Suprapubic skin (tissue), 3 donors: ENCODE data around the gene CACNG4.

ENCODE experiments used
- POLR2A ChIP-seq, 2 donors: fragments of 450-650 bp; IDR thresholded peaks; one replicate each; pipeline ENCODE4 v1.6.1; 2017; ENCODE audit warnings: antibody characterized with exemption in 2 of 2, mild to moderate bottlenecking in 2 of 2, moderate library complexity in 2 of 2
- TF ChIP-seq, protein P1 (sequence below), 2 donors: fragments of 200-600 bp in 1 of 2; fragments of 450-650 bp in 1 of 2; sonication (generic) in 1 of 2; IDR thresholded peaks; one replicate each; pipeline ENCODE4 v1.5.1; 2016 to 2019; ENCODE audit warnings: antibody characterized with exemption in 2 of 2, mild to moderate bottlenecking in 1 of 2, moderate library complexity in 1 of 2

DNA sequence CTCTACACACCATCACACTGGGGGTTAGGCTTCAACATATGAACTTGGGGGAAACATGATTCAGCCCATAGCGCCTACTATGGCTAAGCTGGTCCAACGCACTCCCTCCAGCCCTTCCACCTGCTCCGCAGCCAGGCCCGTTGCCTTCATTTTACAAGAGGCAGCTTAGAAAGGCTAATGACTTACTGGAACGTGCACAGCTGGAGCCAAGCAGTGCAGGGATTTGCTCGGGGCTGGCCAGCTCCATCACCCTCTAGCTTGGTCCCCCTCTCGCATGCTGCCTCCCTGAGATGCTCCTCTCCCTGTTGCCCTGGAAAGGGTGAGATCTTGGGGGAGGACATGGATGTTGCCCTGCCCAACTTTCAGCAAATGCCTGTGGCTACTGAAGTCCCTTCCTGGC lies 77.0 kb downstream of the CACNG4 start:
- TF ChIP-seq, protein P1, sequence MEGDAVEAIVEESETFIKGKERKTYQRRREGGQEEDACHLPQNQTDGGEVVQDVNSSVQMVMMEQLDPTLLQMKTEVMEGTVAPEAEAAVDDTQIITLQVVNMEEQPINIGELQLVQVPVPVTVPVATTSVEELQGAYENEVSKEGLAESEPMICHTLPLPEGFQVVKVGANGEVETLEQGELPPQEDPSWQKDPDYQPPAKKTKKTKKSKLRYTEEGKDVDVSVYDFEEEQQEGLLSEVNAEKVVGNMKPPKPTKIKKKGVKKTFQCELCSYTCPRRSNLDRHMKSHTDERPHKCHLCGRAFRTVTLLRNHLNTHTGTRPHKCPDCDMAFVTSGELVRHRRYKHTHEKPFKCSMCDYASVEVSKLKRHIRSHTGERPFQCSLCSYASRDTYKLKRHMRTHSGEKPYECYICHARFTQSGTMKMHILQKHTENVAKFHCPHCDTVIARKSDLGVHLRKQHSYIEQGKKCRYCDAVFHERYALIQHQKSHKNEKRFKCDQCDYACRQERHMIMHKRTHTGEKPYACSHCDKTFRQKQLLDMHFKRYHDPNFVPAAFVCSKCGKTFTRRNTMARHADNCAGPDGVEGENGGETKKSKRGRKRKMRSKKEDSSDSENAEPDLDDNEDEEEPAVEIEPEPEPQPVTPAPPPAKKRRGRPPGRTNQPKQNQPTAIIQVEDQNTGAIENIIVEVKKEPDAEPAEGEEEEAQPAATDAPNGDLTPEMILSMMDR (IDR thresholded peaks at IDR 0.05) = no peak
- no peak for TF ChIP-seq POLR2A (IDR thresholded peaks at IDR 0.05)
